ENCODE measurements around the gene USP38. TPM values are rescaled to one million over a fixed set of nuclear protein-coding genes. Genes with fewer than 3 reads are reported as not detected.
"Not testable (repeated sequence)": the region's sequence is repeated elsewhere in the genome, so short reads cannot be mapped to it uniquely, and the experiment has no call there.

USP38 gene
- 23.2 TPM for polyA plus RNA-seq (2013)

GRCh38 chr4:143184503-143185252 is at the start of gene USP38:
USP38 (plus strand) TSS chr4:143184917; CDS start chr4:143185451, 534 bp downstream.
- Histone ChIP-seq H3K4me1 (ENCODE audit: control extremely low read depth in 1 of 4, control insufficient read depth in 4 of 4, insufficient read depth in 4 of 4, low read length in 3 of 4) (peaks cover 14 to 49% (median 43%) of the 10 kb centered on the region in 4 experiments), H3K4me3 (ENCODE audit: control insufficient read depth in 1 of 7, extremely low read depth in 1 of 7, insufficient read depth in 4 of 7, low read depth in 2 of 7, low read length in 6 of 7) (peak within 1 kb of the TSS; percentile 75 to 100 (median 91)), H3K36me3 (ENCODE audit: control insufficient read depth in 4 of 4, insufficient read depth in 4 of 4, low read length in 3 of 4) (peaks cover 0 to 7% (median 3%) of the 10 kb centered on the region in 4 experiments), H3K9me3 (ENCODE audit: control extremely low read depth in 1 of 5, control insufficient read depth in 4 of 5, insufficient read depth in 2 of 5, low read depth in 1 of 5, low read length in 4 of 5) (peaks cover 0 to 4% (median 1%) of the 10 kb centered on the region in 5 experiments), H3K27ac (ENCODE audit: insufficient read depth in 1 of 2, low read depth in 1 of 2, low read length in 2 of 2, poor library complexity in 1 of 2, severe bottlenecking in 2 of 2) (peak within 1 kb of the TSS; percentile 85 to 95), H3K27me3 (replicated peaks in 2 of 5; ENCODE audit: control insufficient read depth in 4 of 5, insufficient read depth in 5 of 5, low read length in 4 of 5) (no peaks in the 10 kb centered on the region)
- CTCF ChIA-PET, result interaction anchor here (0.6 to 1.0 kb wide), 2 partner anchors 13 to 173 kb away, joined by 3 to 4 read pairs; no protein-coding TSS in a partner anchor
- DNase-seq, result peak; percentile 93 to 96 (median 95)
- POLR2A ChIA-PET, result no interaction called here
- WGBS (ENCODE audit: insufficient coverage), result 0% methylated on average over 44 of the region's 71 CpGs

- WGBS (ENCODE audit: insufficient coverage), result 100% methylated on average over 3 of the region's 5 CpGs
- POLR2A ChIA-PET, result no interaction called here
- Histone ChIP-seq H3K36me3 (ENCODE audit: control insufficient read depth in 4 of 4, insufficient read depth in 4 of 4, low read length in 3 of 4) (no peaks in the 10 kb centered on the region), H3K4me1 (ENCODE audit: control extremely low read depth in 1 of 4, control insufficient read depth in 4 of 4, insufficient read depth in 4 of 4, low read length in 3 of 4) (no peaks in the 10 kb centered on the region), H3K27me3 (replicated peaks in 2 of 5; ENCODE audit: control insufficient read depth in 4 of 5, insufficient read depth in 5 of 5, low read length in 4 of 5) (no peaks in the 10 kb centered on the region), H3K27ac (ENCODE audit: insufficient read depth in 1 of 2, low read depth in 1 of 2, low read length in 2 of 2, poor library complexity in 1 of 2, severe bottlenecking in 2 of 2) (no peak overlapping the region), H3K4me3 (ENCODE audit: control insufficient read depth in 1 of 7, extremely low read depth in 1 of 7, insufficient read depth in 4 of 7, low read depth in 2 of 7, low read length in 6 of 7) (no peak overlapping the region), H3K9me3 (ENCODE audit: control extremely low read depth in 1 of 5, control insufficient read depth in 4 of 5, insufficient read depth in 2 of 5, low read depth in 1 of 5, low read length in 4 of 5) (peaks cover 0 to 2% (median 0%) of the 10 kb centered on the region in 5 experiments)
- DNase-seq, result no peak
- CTCF ChIA-PET, result no interaction called here
Measured at GRCh38 chr4:143135358-143135757, 49.4 kb upstream of the USP38 start.

GRCh38 chr4:143140696-143141095 is 44.0 kb upstream of the USP38 start:
- Histone ChIP-seq H3K27ac (ENCODE audit: insufficient read depth in 1 of 2, low read depth in 1 of 2, low read length in 2 of 2, poor library complexity in 1 of 2, severe bottlenecking in 2 of 2) (no peak overlapping the region), H3K36me3 (ENCODE audit: control insufficient read depth in 4 of 4, insufficient read depth in 4 of 4, low read length in 3 of 4) (no peaks in the 10 kb centered on the region), H3K4me1 (ENCODE audit: control extremely low read depth in 1 of 4, control insufficient read depth in 4 of 4, insufficient read depth in 4 of 4, low read length in 3 of 4) (no peaks in the 10 kb centered on the region), H3K27me3 (replicated peaks in 2 of 5; ENCODE audit: control insufficient read depth in 4 of 5, insufficient read depth in 5 of 5, low read length in 4 of 5) (no peaks in the 10 kb centered on the region), H3K9me3 (ENCODE audit: control extremely low read depth in 1 of 5, control insufficient read depth in 4 of 5, insufficient read depth in 2 of 5, low read depth in 1 of 5, low read length in 4 of 5) (peaks cover 0 to 5% (median 0%) of the 10 kb centered on the region in 5 experiments), H3K4me3 (ENCODE audit: control insufficient read depth in 1 of 7, extremely low read depth in 1 of 7, insufficient read depth in 4 of 7, low read depth in 2 of 7, low read length in 6 of 7) (no peak overlapping the region)
- POLR2A ChIA-PET, result no interaction called here
- 100% methylated on average over 3 of the region's 4 CpGs for WGBS (ENCODE audit: insufficient coverage)
- DNase-seq, result no peak
- CTCF ChIA-PET, result no interaction called here

- Histone ChIP-seq H3K27ac (ENCODE audit: insufficient read depth in 1 of 2, low read depth in 1 of 2, low read length in 2 of 2, poor library complexity in 1 of 2, severe bottlenecking in 2 of 2) (no peak overlapping the region), H3K36me3 (ENCODE audit: control insufficient read depth in 4 of 4, insufficient read depth in 4 of 4, low read length in 3 of 4) (no peaks in the 10 kb centered on the region), H3K4me1 (ENCODE audit: control extremely low read depth in 1 of 4, control insufficient read depth in 4 of 4, insufficient read depth in 4 of 4, low read length in 3 of 4) (no peaks in the 10 kb centered on the region), H3K27me3 (replicated peaks in 2 of 5; ENCODE audit: control insufficient read depth in 4 of 5, insufficient read depth in 5 of 5, low read length in 4 of 5) (no peaks in the 10 kb centered on the region), H3K9me3 (ENCODE audit: control extremely low read depth in 1 of 5, control insufficient read depth in 4 of 5, insufficient read depth in 2 of 5, low read depth in 1 of 5, low read length in 4 of 5) (peaks cover 0 to 15% (median 3%) of the 10 kb centered on the region in 5 experiments), H3K4me3 (ENCODE audit: control insufficient read depth in 1 of 7, extremely low read depth in 1 of 7, insufficient read depth in 4 of 7, low read depth in 2 of 7, low read length in 6 of 7) (no peak overlapping the region)
- 94% methylated on average over 2 of the region's 2 CpGs for WGBS (ENCODE audit: insufficient coverage)
- ChIA-PET POLR2A (no interaction called here), CTCF (no interaction called here)
- DNase-seq, result no peak
Measured at GRCh38 chr4:143148521-143148920, 36.2 kb upstream of the USP38 start.

- Histone ChIP-seq H3K4me1 (ENCODE audit: control extremely low read depth in 1 of 4, control insufficient read depth in 4 of 4, insufficient read depth in 4 of 4, low read length in 3 of 4) (no peaks in the 10 kb centered on the region), H3K9me3 (ENCODE audit: control extremely low read depth in 1 of 5, control insufficient read depth in 4 of 5, insufficient read depth in 2 of 5, low read depth in 1 of 5, low read length in 4 of 5) (peaks cover 0 to 40% (median 7%) of the 10 kb centered on the region in 5 experiments), H3K4me3 (ENCODE audit: control insufficient read depth in 1 of 7, extremely low read depth in 1 of 7, insufficient read depth in 4 of 7, low read depth in 2 of 7, low read length in 6 of 7) (no peak overlapping the region), H3K27me3 (replicated peaks in 2 of 5; ENCODE audit: control insufficient read depth in 4 of 5, insufficient read depth in 5 of 5, low read length in 4 of 5) (no peaks in the 10 kb centered on the region), H3K27ac (ENCODE audit: insufficient read depth in 1 of 2, low read depth in 1 of 2, low read length in 2 of 2, poor library complexity in 1 of 2, severe bottlenecking in 2 of 2) (no peak overlapping the region), H3K36me3 (ENCODE audit: control insufficient read depth in 4 of 4, insufficient read depth in 4 of 4, low read length in 3 of 4) (no peaks in the 10 kb centered on the region)
- DNase-seq, result no peak
- no CpG with 5 or more reads among the region's 2 CpGs for WGBS (ENCODE audit: insufficient coverage)
- ChIA-PET CTCF (no interaction called here), POLR2A (no interaction called here)
Measured at GRCh38 chr4:143156853-143157252, 27.9 kb upstream of the USP38 start.

GRCh38 chr4:143163614-143164013 is 21.1 kb upstream of the USP38 start:
- Histone ChIP-seq H3K36me3 (ENCODE audit: control insufficient read depth in 4 of 4, insufficient read depth in 4 of 4, low read length in 3 of 4) (peaks cover 0 to 2% (median 0%) of the 10 kb centered on the region in 4 experiments), H3K9me3 (ENCODE audit: control extremely low read depth in 1 of 5, control insufficient read depth in 4 of 5, insufficient read depth in 2 of 5, low read depth in 1 of 5, low read length in 4 of 5) (peaks cover 0 to 9% (median 0%) of the 10 kb centered on the region in 5 experiments), H3K27ac (ENCODE audit: insufficient read depth in 1 of 2, low read depth in 1 of 2, low read length in 2 of 2, poor library complexity in 1 of 2, severe bottlenecking in 2 of 2) (no peak overlapping the region), H3K4me1 (ENCODE audit: control extremely low read depth in 1 of 4, control insufficient read depth in 4 of 4, insufficient read depth in 4 of 4, low read length in 3 of 4) (no peaks in the 10 kb centered on the region), H3K27me3 (replicated peaks in 2 of 5; ENCODE audit: control insufficient read depth in 4 of 5, insufficient read depth in 5 of 5, low read length in 4 of 5) (no peaks in the 10 kb centered on the region), H3K4me3 (ENCODE audit: control insufficient read depth in 1 of 7, extremely low read depth in 1 of 7, insufficient read depth in 4 of 7, low read depth in 2 of 7, low read length in 6 of 7) (no peak overlapping the region)
- POLR2A ChIA-PET, result no interaction called here
- DNase-seq, result no peak
- CTCF ChIA-PET, result no interaction called here

GRCh38 chr4:143166722-143167121 is 18.0 kb upstream of the USP38 start:
- H3K27me3 ChIP-seq (replicated peaks in 2 of 5; ENCODE audit: control insufficient read depth in 4 of 5, insufficient read depth in 5 of 5, low read length in 4 of 5); H3K9me3 ChIP-seq (ENCODE audit: control extremely low read depth in 1 of 5, control insufficient read depth in 4 of 5, insufficient read depth in 2 of 5, low read depth in 1 of 5, low read length in 4 of 5); DNase-seq; H3K27ac ChIP-seq (ENCODE audit: insufficient read depth in 1 of 2, low read depth in 1 of 2, low read length in 2 of 2, poor library complexity in 1 of 2, severe bottlenecking in 2 of 2); H3K4me1 ChIP-seq (ENCODE audit: control extremely low read depth in 1 of 4, control insufficient read depth in 4 of 4, insufficient read depth in 4 of 4, low read length in 3 of 4); POLR2A ChIA-PET; CTCF ChIA-PET; H3K4me3 ChIP-seq (ENCODE audit: control insufficient read depth in 1 of 7, extremely low read depth in 1 of 7, insufficient read depth in 4 of 7, low read depth in 2 of 7, low read length in 6 of 7); H3K36me3 ChIP-seq (ENCODE audit: control insufficient read depth in 4 of 4, insufficient read depth in 4 of 4, low read length in 3 of 4): not testable (repeated sequence)
- WGBS (ENCODE audit: insufficient coverage), result 100% methylated on average over 7 of the region's 11 CpGs
